ENCODE measurements around the gene MICOS13.

GRCh38 chr19:5641171-5641570, 39.1 kb downstream of the MICOS13 start:
- TF ChIP-seq CTCF (IDR thresholded peaks at IDR 0.05; ENCODE audit: insufficient read depth, low read depth, low read length) (no peak), EZH2 (IDR thresholded peaks at IDR 0.05; ENCODE audit: insufficient read depth, low read length) (no peak)

Measured in astrocyte (in vitro differentiated cells and primary cell).